A549 (cell line): ENCODE data around the gene HADHA. TPM values are rescaled to one million over a fixed set of nuclear protein-coding genes. Genes with fewer than 3 reads are reported as not detected.

Experiments
- ATAC-seq, 2 experiments: fragments of 200-7000 bp in 1 of 2; fragments of >200 bp in 1 of 2; cut with Nextera tagmentation in 1 of 2; cut with Tn5 transposase in 1 of 2; 3 replicates each; pipeline versions ENCODE4 v1.8.0 to v1.9.1; 2018 to 2020; ENCODE audit warnings: mild to moderate bottlenecking in 1 of 2, moderate library complexity in 1 of 2
- CTCF ChIA-PET: fragments of 300-600 bp; sonication (Branson Sonifier 250); formaldehyde crosslinking; extraction: SDS; loops from one replicate; lab custom pipeline; 2021; ENCODE audit warnings: antibody characterized with exemption, inconsistent platforms; lab: Yijun Ruan, JAX
- POLR2A ChIA-PET: fragments of 350-600 bp; formaldehyde crosslinking; extraction: SDS; loops from one replicate; lab custom pipeline; 2021; ENCODE audit warnings: antibody characterized with exemption, inconsistent platforms; lab: Yijun Ruan, JAX
- DNase-seq, 2 experiments: peaks; one replicate each; pipeline versions ENCODE4 v3.0.0 to v3.0.0-alpha.2; 2011 to 2016; ENCODE audit warnings: low read depth in 1 of 2, low spot score in 1 of 2
- FAIRE-seq: peaks from 2 replicates; lab custom pipeline; 2011; peaks lifted over from hg19 to GRCh38; lab: Jason Lieb, UNC
- H3K27ac ChIP-seq, 2 experiments: fragments of >200 bp; sonication (Bioruptor Twin); formaldehyde crosslinking; 3 replicates each; pipeline ENCODE4 v1.5.1; 2016 to 2017
- H3K4me1 ChIP-seq: fragments of >200 bp; sonication (Bioruptor Twin); formaldehyde crosslinking; 3 replicates; pipeline ENCODE4 v1.6.1; 2016
- H3K4me2 ChIP-seq: fragments of >200 bp; sonication (Bioruptor Twin); formaldehyde crosslinking; 3 replicates; pipeline ENCODE4 v1.6.1; 2016
- H3K4me3 ChIP-seq: fragments of >200 bp; sonication (Bioruptor Twin); formaldehyde crosslinking; 3 replicates; pipeline ENCODE4 v1.5.1; 2016
- H3K9me3 ChIP-seq: fragments of >200 bp; sonication (Bioruptor Twin); formaldehyde crosslinking; 3 replicates; pipeline ENCODE4 v1.6.1; 2016
- ATOH8 ChIP-seq: fragments of 250-450 bp; sonication (Bioruptor Pico); IDR thresholded peaks from 2 replicates; pipeline ENCODE4 v1.5.0; 2020; ENCODE audit warnings: low read depth, mild to moderate bottlenecking, moderate library complexity
- CBX8 ChIP-seq: fragments of 200-600 bp; sonication (generic); IDR thresholded peaks from 2 replicates; pipeline ENCODE4 v1.6.1; 2016
- CEBPB ChIP-seq, 2 experiments: fragments of >200 bp in 1 of 2; sonication (Bioruptor Twin) in 1 of 2; formaldehyde crosslinking in 1 of 2; IDR thresholded peaks; 2 replicates each; pipeline ENCODE4 v1.6.1; 2012 to 2016
- CTCF ChIP-seq: fragments of >200 bp; sonication (Bioruptor Twin); formaldehyde crosslinking; IDR thresholded peaks from 3 replicates; pipeline ENCODE4 v1.5.1; 2016
- EHF ChIP-seq: fragments of 250-450 bp; sonication (Bioruptor Pico); IDR thresholded peaks from 2 replicates; pipeline ENCODE4 v1.5.0; 2020; ENCODE audit warnings: mild to moderate bottlenecking
- EHMT2 ChIP-seq: fragments of 200-600 bp; sonication (generic); IDR thresholded peaks from 2 replicates; pipeline ENCODE4 v1.6.1; 2016; ENCODE audit warnings: antibody characterized with exemption, low read depth, mild to moderate bottlenecking, moderate library complexity
- FOSB ChIP-seq: fragments of 250-450 bp; sonication (Bioruptor Pico); IDR thresholded peaks from 2 replicates; pipeline ENCODE4 v1.5.0; 2020; ENCODE audit warnings: mild to moderate bottlenecking, moderate library complexity
- FOSL2 ChIP-seq, 2 experiments: fragments of 450-650 bp in 1 of 2; fragments of >200 bp in 1 of 2; sonication (Bioruptor Twin) in 1 of 2; formaldehyde crosslinking; IDR thresholded peaks; 2 replicates each; pipeline versions ENCODE4 v1.5.0 to v1.6.1; 2016 to 2020; ENCODE audit warnings: mild to moderate bottlenecking in 1 of 2, moderate library complexity in 1 of 2
- FOXS1 ChIP-seq: fragments of 250-450 bp; sonication (Bioruptor Pico); IDR thresholded peaks from 2 replicates; pipeline ENCODE4 v1.5.0; 2020; ENCODE audit warnings: mild to moderate bottlenecking, moderate library complexity
- HDAC2 ChIP-seq: fragments of 200-600 bp; sonication (generic); IDR thresholded peaks from 2 replicates; pipeline ENCODE4 v1.6.1; 2016
- HEYL ChIP-seq: fragments of 250-450 bp; sonication (Bioruptor Pico); IDR thresholded peaks from 2 replicates; pipeline ENCODE4 v1.8.0; 2021; ENCODE audit warnings: mild to moderate bottlenecking, moderate library complexity
- HOXB5 ChIP-seq: fragments of 250-450 bp; sonication (Bioruptor Pico); IDR thresholded peaks from 2 replicates; pipeline ENCODE4 v1.5.0; 2020; ENCODE audit warnings: mild to moderate bottlenecking, moderate library complexity
- JUN ChIP-seq, 2 experiments: fragments of >200 bp; sonication (Bioruptor Twin); formaldehyde crosslinking; IDR thresholded peaks; 2 replicates in 1 of 2; 3 replicates in 1 of 2; pipeline ENCODE4 v1.6.1; 2016 to 2017
- KDM5A ChIP-seq: fragments of 200-600 bp; sonication (generic); IDR thresholded peaks from 2 replicates; pipeline ENCODE4 v1.6.1; 2016; ENCODE audit warnings: antibody characterized with exemption, mild to moderate bottlenecking
- RAD21 ChIP-seq, 2 experiments: fragments of >200 bp in 1 of 2; sonication (Bioruptor Twin) in 1 of 2; formaldehyde crosslinking in 1 of 2; IDR thresholded peaks in 1 of 2; conservative IDR thresholded peaks in 1 of 2; 2 replicates in 1 of 2; 3 replicates in 1 of 2; pipeline ENCODE4 v1.6.1; 2012 to 2018; ENCODE audit warnings: inconsistent platforms in 1 of 2
- RARB ChIP-seq: fragments of 250-450 bp; sonication (Bioruptor Pico); IDR thresholded peaks from 2 replicates; pipeline ENCODE4 v1.8.0; 2021; ENCODE audit warnings: mild to moderate bottlenecking, moderate library complexity
- RCOR1 ChIP-seq: fragments of 150-350 bp; IDR thresholded peaks from 2 replicates; pipeline ENCODE4 v1.6.1; 2014; ENCODE audit warnings: antibody characterized with exemption, low read length, low read depth
- ZSCAN20 ChIP-seq: fragments of 250-450 bp; sonication (Bioruptor Pico); IDR thresholded peaks from 2 replicates; pipeline ENCODE4 v1.8.0; 2022; ENCODE audit warnings: mild to moderate bottlenecking, moderate library complexity
- WGBS: methylation state at CpG from one replicate; pipeline ENCODE4 v1.1.6; 2017; ENCODE audit errors: missing lambda C conversion rate; 5-methylcytosine and 5-hydroxymethylcytosine counted together
- polyA plus RNA-seq, 4 experiments: library from polyadenylated mRNA; depleted of rRNA in 3 of 4; stranded (reverse); fragments of >200 nt; fragmentation: RNase III in 1 of 4; extraction: RNeasy Plus Mini Kit Qiagen cat#74134 plus additional on column Dnase treatment in 1 of 4; gene quantifications; 2 replicates in 3 of 4; 3 replicates in 1 of 4; pipeline ENCODE4 v1.2.3, GENCODE V29; 2011 to 2017

The HADHA gene
- polyA plus RNA-seq, 2 of the 4 experiments (the other 2 are of a cell fraction) = 122 to 174 TPM

GRCh38 chr2:26191316-26192159 lies 52.9 kb downstream of the HADHA start:
- WGBS = 91% methylated on average over 20 of the region's 20 CpGs
- Histone ChIP-seq H3K27ac (no peak overlapping the region), H3K4me3 (no peak overlapping the region), H3K4me2 (no peak overlapping the region), H3K4me1 (no peaks in the 10 kb centered on the region), H3K9me3 (no peaks in the 10 kb centered on the region)
- TF ChIP-seq EHMT2 (no peak), CEBPB (IDR thresholded peaks at IDR 0.05) (no peak), CTCF (no peak), RAD21 (conservative IDR thresholded peaks at IDR 0.05 in 1 of 2, IDR thresholded peaks at IDR 0.05 in 1 of 2) (no peak), ATOH8 (CRISPR knock-in tag) (no peak), FOSB (CRISPR knock-in tag) (no peak), FOSL2 (IDR thresholded peaks at IDR 0.05) (no peak), FOSL2 (CRISPR knock-in tag; IDR thresholded peaks at IDR 0.05) (no peak), CBX8 (no peak), ZSCAN20 (CRISPR knock-in tag) (no peak)
- ChIA-PET CTCF (interaction anchor here (0.7 to 1.3 kb wide), 5 partner anchors 22 to 139 kb away, joined by 3 read pairs; partner anchors contain the start of gene HADHB), POLR2A (no interaction called here)
- FAIRE-seq (no peak), DNase-seq (no peak), ATAC-seq (no peak)

- H3K9me3 ChIP-seq = no peaks in the 10 kb centered on the region
- ChIA-PET CTCF (interaction anchor here (1.1 kb wide), 1 partner anchor 239 kb away, joined by 4 read pairs; no protein-coding TSS in a partner anchor), POLR2A (no interaction called here)
- DNase-seq (no peak), FAIRE-seq (no peak), ATAC-seq (no peak)
- TF ChIP-seq RCOR1 (no peak), HEYL (CRISPR knock-in tag) (no peak), KDM5A (no peak), FOXS1 (CRISPR knock-in tag) (no peak), HDAC2 (no peak), RARB (CRISPR knock-in tag) (no peak)
- H3K27ac ChIP-seq = no peak overlapping the region
- peaks cover 3% of the 10 kb centered on the region; the same call in 2 of the 3 replicates for H3K4me1 ChIP-seq
- no peak overlapping the region for H3K4me3 ChIP-seq
- no peak overlapping the region for H3K4me2 ChIP-seq
- 94% methylated on average over 7 of the region's 7 CpGs for WGBS
These were observed 54.1 kb downstream of the HADHA start for GRCh38 chr2:26190369-26190768.

- TF ChIP-seq HOXB5 (CRISPR knock-in tag) (no peak), EHF (CRISPR knock-in tag) (no peak), JUN (IDR thresholded peaks at IDR 0.05) (0 out of 5 replicates have a peak, but pooled peaks of 1 of the 2 experiments have one; percentile 18)
- ChIA-PET CTCF (interaction anchor here (1.1 to 1.7 kb wide), 3 partner anchors 8 to 239 kb away, joined by 3 to 5 read pairs (median 4); no protein-coding TSS in a partner anchor), POLR2A (no interaction called here)
- no peak overlapping the region for H3K4me3 ChIP-seq
- ATAC-seq (no peak), DNase-seq (no peak), FAIRE-seq (no peak)
- peaks cover 4% of the 10 kb centered on the region; the same call in 2 of the 3 replicates for H3K4me1 ChIP-seq
- H3K9me3 ChIP-seq = no peaks in the 10 kb centered on the region
- 94% methylated on average over 4 of the region's 4 CpGs for WGBS
- no peak overlapping the region for H3K4me2 ChIP-seq
- no peak overlapping the region for H3K27ac ChIP-seq
These were observed 54.7 kb downstream of the HADHA start for GRCh38 chr2:26189751-26190150.
